Left lobe of liver (tissue), 2 donors: Measurements from ENCODE around the gene CLEC4G. TPM values are rescaled to one million over a fixed set of nuclear protein-coding genes. Genes with fewer than 3 reads are reported as not detected.
"Not testable (repeated sequence)": the region's sequence is repeated elsewhere in the genome, so short reads cannot be mapped to it uniquely, and the experiment has no call there.

Experiments
- ATAC-seq: fragments of 200-7000 bp; cut with Tn5 transposase; one replicate; pipeline ENCODE4 v1.9.1; 2020; ENCODE audit warnings: mild to moderate bottlenecking, moderate library complexity
- DNase-seq: peaks from one replicate; pipeline ENCODE4 v3.0.0-alpha.2; 2020; ENCODE audit warnings: low spot score
- total RNA-seq: library from RNA; stranded (reverse); gene quantifications from one replicate; pipeline ENCODE4 v1.2.1, GENCODE V29; 2021
- donor health status: DM: no; HTN: no; CAD: no; lungs with moderate emphysema.
- donor health status: DM: no; HTN: yes; CAD: no.

The CLEC4G gene, protein sequence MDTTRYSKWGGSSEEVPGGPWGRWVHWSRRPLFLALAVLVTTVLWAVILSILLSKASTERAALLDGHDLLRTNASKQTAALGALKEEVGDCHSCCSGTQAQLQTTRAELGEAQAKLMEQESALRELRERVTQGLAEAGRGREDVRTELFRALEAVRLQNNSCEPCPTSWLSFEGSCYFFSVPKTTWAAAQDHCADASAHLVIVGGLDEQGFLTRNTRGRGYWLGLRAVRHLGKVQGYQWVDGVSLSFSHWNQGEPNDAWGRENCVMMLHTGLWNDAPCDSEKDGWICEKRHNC
- 34.3 TPM for total RNA-seq

DNA sequence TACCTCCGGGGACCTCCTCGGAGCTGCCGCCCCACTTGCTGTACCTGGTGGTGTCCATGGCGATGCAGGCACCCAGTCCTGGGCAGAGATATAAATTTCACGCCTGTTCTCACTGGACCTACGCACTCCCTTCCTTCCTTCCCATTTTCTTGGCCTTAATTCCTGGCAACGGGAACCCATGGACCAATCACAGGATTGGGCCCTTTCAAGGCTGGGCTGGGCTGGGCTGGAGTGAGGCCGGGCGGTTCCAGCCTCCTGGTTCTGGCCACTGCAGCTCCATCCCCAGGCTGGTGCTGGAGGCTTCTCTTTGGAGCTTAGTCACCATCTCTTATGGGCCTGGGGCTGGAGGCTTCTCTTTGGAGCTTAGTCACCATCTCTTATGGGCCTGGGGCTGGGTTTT, at the start of gene CLEC4G:
TSS of gene CLEC4G (minus strand) at position 66 of the 400 bp plus-strand sequence. CDS start at position 58, 8 bp downstream.
- ATAC-seq (peak; percentile 60), DNase-seq (no peak)

DNA sequence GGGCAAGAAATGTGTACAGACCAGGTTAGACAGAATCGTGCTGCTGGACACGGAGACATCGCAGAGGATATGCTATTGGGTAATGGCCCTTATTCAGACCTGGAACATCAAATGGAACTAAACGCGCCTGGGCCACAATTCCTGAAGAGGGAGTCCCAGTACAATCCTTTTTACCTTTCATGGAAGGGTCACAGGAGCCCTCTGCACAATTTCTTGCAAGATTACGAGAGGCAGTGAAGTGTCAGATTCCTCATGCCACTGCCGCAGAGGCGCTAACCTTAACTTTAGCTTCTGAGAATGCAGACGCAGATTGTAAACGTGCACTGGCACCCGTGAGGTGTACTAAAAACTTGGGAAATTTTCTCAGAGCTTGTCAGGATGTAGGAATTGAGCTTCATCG, 49.2 kb upstream of the CLEC4G start:
- no peak for ATAC-seq
- no peak for DNase-seq

DNA sequence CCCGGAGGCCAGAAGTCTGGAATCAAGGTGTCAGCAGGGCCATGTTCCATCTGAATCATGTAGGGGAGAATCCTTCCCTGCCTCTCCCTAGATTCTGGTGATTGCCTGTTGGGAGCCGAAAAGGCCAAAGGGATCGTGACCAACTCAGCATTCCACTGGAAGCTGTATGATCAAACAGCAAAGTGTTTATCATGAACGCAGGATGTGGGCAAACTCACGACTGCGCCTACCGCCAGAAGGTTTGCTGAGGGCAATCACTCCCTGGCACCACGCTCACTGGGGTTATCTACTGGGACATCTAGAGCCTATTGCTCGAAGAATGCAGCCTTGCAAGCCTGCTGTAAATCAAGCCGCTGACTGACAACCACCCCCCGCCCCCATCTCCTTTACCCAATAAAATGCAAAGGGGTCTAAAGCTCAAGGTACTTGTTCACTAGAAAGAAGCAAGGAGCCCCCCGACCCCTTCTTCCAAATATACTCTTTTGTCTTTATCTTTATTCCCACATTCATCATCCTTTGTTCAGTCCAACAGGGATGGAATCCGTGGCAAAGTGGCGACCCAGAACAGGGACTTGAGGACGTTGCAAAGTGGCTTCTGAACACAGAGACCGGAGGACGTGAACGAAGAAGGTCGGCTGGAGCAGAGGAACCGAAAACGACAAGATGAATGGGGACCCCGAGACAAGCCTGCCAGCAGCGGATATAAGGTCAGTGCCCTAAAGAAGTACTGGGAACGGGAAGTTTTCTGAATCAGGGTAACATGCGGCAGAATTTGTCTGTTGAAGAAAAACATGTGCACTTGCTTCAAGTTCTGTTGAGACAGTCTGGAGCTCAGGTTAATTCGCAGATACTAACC, 47.9 kb upstream of the CLEC4G start:
- DNase-seq (no peak), ATAC-seq (no peak)

DNA sequence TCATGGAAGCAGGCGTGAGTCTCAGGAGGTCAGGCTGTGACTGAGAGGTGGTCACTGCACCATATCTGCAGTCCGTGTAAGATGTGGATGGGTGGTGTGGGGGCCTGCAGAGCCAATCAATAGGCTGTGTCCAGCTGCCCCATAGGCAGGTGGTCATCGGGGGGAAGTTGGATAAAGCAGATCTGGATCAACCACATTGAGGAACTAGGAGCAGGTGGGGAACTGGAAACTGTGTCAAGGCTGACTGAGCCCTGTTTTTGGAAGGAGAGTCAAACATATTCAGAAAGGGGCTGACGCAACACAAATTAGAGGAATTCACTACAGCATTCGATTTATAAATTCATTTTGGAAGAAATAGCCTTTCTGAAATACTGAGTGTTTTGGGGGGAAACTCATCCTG, 46.2 kb upstream of the CLEC4G start:
- peak; percentile 27 for ATAC-seq
- DNase-seq: no peak

DNA sequence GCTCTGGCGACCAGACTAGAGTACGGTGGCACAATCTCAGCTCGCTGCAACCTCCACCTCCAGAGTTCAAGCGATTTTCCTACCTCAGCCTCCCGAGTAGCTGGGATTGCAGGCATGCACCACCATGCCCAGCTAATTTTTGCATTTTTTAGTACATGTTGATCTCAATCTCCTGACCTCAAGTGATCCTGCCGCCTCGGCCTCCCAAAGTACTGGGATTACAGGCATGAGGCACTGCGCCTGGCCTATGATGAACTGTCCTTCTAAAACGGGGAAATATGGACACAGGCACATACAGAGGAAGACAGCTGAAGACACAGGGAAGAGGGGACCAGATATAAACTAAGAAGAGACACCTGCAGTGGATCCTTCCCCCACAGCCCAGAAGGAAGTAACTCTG, 43.9 kb upstream of the CLEC4G start:
- no peak for ATAC-seq
- DNase-seq: no peak

DNA sequence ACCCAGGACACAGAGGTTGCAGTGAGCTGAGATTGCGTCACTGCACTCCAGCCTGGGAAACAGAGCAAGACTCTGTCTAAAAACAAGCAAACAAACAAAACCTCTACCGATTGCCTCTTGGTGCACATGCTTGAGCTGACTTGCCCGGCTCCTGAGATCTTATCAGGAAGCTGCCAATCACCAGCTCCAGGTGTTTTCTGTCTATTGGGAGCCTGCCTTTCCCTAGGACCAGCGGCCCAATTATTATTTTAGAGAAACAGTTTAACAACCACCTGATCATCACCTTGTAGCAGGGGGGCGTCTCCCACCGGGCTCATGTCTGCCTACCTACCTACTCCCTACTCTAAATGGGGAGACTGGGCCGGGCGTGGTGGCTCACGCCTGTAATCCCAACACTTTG, 41.9 kb upstream of the CLEC4G start:
- ATAC-seq (no peak), DNase-seq (no peak)

DNA sequence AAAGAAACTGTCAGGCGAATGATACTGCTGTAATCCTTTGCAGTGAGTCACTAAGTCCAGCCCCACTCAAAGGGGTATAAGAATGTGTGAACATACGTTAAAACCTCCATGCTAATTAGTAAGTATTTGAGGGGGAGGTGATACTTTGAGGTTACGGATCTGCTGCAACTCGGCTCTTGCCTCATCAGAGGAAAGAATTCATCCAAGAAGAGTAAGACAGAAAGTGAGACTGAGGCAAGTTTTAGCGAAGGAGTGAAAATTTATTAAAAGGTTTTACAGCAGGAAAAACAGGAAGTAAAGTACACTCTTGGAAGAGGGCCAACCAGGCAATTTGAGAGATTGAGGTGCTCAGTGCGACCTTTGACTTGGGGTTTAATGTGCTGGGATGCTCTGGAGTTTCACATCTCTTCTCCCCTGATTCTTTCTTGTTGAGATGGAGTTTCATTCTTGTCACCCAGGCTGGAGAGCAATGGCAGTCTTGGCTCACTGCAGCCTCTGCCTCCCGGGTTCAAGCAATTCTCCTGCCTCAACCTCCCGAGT, 40.9 kb upstream of the CLEC4G start:
- DNase-seq: no peak
- ATAC-seq: no peak

DNA sequence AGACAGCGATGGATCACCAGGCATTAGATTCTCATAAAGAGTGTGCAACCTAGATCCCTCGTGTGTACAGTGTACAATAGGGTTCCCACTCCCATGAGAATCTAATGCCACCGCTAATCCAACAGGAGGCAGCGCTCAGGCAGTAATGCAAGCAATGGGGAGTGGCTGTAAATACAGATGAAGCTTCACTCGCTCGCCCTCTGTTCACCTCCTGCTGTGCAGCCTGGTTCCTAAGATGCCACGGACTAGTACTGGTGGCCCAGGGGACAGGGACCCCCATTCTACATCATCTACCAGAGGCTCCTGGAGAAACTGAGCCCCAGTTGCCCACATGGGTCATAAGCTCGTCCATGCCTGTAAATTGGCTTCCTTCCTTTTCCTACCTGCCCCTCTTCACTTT, 39.2 kb upstream of the CLEC4G start:
- DNase-seq (no peak), ATAC-seq (no peak)

DNA sequence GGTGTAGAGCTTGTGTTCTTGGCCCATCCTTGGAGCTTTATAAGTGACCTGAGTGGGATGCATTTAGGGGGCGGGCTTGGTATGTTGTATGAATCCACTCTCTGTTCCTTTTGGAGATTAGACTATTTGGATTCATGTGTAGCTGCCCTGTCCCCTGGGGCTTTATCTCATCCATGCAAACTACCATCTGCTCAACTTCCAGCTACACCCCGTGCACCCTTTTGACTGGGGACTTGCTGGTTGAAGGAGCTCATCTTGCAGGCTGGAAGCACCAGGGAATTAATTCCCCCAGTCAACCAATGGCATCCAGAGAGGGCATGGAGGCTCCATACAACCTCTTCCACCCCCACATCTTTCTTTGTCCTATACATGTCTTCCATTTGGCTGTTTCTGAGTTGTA, 37.3 kb upstream of the CLEC4G start:
- DNase-seq: no peak

DNA sequence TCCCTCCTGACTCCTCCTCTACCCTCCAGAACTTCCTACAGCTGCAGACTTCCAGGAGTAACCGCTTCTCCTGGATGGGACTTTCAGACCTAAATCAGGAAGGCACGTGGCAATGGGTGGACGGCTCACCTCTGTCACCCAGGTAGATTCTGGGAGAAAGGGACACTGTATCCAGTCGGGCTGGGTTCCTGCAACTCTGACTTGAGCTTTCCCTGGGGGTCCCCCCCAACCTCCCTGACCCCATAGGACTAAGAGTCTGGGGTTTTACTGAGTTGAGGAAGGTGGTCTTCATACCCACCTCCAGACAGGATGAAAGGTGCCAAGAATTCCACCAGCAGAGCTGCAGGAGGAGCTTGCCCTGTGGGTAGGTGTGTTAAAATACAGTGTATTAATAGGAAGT, 35.6 kb upstream of the CLEC4G start:
- DNase-seq (no peak), ATAC-seq (no peak)

More for the DNA sequence above, 37.3 kb upstream of the CLEC4G start:
- ATAC-seq: no peak

DNA sequence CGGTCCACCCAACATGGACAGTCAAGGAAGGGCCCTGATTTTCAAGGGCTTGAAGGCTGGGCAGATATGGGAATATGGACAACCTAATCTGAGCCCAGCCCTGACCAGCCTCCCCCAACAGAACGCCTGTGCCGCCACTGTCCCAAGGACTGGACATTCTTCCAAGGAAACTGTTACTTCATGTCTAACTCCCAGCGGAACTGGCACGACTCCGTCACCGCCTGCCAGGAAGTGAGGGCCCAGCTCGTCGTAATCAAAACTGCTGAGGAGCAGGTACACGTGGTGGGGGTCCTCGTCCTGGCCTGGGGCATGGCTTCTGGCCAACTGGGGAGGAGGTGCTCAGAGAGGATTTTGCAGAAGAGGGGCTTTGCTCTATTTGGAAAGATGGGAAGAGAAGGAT, 34.6 kb upstream of the CLEC4G start:
- ATAC-seq (no peak), DNase-seq (no peak)

DNA sequence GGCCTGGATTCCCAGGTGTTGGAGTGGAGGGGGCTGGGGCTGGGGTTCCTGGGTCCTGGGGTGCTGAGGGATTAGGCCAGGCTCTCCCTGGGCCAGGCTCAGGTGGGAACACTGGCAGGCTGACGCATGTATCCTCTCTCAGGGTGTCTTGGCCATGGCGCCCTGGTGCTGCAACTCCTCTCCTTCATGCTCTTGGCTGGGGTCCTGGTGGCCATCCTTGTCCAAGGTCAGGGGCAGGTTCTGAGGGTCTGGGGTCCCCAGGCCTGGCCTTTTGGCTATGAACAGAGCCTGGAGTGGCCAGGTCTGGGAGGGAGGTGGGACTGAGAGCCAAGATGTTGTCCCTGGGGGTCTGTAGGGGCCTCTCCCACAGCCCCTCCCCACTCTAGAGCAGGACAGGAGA, 33.1 kb upstream of the CLEC4G start:
- not testable (repeated sequence) for DNase-seq, ATAC-seq

DNA sequence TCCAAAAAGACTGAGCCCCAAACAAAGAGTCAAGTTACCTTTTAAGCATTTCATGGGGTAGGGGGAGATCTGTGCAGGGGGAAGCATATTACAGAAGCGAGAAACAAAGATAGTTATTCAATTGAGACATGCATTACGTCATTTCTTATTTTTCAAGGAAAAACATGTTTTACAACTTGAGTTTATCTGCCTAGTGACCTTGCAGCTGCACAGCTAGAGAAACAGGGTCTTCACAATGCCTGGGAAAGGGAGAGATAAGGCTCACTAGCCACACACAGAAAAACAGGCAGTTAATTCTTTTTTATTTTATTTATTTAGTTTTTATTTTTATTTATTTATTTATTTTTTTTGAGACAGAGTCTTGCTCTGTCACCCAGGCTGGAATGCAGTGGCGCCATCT, 32.2 kb upstream of the CLEC4G start:
- not testable (repeated sequence) for ATAC-seq, DNase-seq

DNA sequence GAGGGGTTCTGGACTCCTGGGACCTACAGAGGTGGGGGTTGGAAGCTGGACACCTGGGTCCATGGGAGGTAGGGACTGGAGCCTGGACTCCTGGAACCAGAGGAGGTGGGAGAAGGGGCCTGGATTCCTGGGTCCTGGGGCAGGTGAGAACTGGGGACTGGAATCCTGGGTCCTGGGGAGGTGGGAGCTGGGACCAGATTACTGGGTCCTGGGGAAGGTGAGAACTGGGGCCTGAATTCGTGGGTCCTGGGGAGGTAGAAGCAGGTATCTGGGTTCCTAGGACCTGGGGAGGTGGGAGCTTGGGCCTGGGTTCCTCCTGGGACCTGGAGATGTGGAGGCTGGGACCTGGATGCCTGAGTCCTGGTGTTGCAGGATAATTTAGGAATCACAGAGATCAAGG, 31.8 kb upstream of the CLEC4G start:
- ATAC-seq: no peak
- no peak for DNase-seq

DNA sequence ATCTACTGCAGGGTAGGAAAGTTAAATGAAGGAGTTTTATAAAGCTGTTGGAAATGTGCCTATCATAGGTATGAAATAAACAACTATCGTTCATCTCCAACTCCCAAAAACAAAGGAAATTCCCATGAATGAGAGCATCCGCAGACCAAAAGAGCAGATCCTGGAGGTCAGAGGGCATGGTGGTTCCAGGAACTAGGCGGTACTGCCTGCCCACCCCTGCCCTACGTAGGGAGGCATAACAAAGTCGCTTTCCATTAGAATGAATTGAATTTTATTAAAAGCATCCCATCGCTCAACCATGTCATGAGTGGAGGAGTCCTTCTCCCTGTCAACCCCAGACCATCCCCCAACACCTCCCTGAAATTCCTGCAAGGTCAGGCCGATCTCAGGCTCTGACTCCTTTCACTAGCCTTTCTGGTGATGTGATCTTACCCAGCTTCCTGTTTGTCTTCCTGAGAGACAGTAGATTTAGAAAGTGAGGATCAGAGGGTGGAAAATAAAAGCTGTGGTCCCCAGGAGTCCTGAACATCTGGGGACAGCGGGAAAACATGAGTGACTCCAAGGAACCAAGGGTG, 30.9 kb upstream of the CLEC4G start, which contains the start of gene CLEC4M:
TSS of gene CLEC4M (plus strand) at position 525 of the 575 bp plus-strand sequence. CDS start at position 549, 24 bp downstream.
- peak; percentile 37 for ATAC-seq
- no peak for DNase-seq

DNA sequence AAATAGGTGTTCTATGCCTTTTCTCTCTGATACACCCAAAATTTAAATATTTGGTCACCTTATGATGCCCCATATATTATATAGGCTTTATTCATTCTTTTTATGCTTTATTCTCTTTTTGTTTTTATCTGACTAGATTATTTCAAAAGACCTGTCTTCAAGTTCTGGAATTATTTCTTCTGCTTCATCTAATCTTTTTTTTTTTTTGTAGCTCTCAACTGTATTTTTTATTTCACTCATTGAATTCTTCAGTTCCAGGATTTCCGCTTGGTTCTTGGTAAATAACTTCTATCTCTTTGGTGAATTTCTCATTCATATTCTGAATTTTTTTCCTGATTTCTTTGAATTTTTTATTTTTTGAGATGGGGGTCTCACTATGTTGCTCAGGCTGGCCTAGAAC, 27.2 kb upstream of the CLEC4G start:
- no peak for ATAC-seq
- DNase-seq: no peak

DNA sequence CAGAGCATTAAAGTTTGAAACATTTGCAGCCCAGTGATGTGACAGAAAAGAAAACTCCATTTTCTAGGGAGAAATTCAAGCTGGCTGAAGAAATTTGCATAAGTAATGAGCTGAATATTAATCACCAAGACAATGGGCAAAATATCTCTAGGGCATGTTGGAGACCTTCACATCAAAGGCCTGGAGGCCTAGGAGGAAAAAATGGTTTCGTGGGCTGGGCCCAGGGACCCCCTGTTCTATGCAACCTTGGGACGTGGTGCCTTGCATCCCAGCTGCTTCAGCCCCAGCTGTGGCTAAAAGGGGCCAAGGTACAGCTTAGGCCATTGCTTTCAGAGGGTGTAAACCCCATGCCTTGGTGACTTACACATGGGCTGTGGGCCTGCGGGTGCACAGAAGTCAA, 25.4 kb upstream of the CLEC4G start:
- DNase-seq: no peak
- ATAC-seq: no peak

DNA sequence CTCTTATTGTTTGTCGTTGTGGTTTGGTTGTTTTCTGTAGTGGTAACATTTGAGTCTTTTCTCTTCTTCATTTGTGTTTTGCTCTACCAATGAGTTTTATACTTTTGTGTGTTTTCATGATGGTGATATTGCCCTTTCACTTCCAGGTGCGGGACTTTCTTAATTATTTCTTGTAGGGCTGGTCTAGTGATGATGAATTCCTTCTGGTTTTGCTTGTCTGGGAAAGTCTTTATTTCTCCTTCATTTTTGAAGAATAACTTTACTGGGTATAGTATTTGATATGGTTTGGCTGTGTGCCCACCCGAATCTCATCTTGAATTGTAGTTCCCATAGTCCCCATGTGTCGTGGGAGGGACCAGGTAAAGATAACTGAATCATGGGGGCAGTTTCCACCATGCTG, 24.3 kb upstream of the CLEC4G start:
- no peak for DNase-seq
- no peak for ATAC-seq

DNA sequence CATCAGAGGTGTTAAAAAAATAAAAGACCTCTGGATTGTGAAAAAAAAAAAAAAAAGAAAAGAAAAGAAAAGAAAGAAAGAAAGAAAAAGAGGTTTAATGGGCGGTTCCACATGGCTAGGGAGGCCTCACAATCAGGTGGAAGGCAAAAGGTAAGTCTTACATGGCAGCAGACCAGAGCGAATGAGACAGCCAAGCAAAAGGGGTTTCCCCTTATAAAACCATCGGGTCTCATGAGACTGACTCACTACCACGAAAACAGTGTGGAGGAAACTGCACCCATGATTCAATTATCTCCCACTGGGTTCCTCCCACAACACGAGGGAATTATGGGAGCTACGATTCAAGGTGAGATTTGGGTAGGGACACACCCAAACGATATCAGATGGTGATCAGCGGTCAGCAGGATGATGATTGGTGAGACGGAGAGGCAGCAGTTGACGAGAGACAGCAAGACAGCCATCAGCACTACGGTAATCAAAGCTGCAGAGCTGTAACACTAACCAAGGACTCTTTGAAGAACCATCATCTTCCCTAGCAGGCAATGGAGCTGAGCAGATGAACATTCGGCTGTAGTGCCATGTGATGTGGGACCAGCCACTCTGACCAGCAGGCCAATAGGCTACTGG, 19.4 kb upstream of the CLEC4G start:
- ATAC-seq: no peak
- no peak for DNase-seq

DNA sequence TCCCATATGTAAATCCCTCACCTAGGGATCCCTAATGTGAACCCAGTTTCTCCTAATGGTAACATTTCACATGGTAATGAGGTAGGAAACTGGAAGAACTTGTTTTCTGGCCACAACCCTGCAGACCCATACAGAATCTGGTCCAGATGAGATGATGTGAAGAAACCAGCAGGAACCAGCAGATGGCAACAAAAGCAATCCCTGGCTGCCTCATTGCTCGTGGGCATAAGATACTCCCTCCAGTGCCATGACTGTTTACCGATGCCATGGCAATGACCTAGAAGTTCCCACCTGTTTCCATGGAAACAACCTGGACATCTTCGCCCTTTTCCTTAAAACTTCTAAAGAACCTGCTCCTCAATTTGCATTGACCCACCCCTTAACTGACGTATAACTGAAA, 16.8 kb upstream of the CLEC4G start:
- no peak for ATAC-seq
- no peak for DNase-seq

DNA sequence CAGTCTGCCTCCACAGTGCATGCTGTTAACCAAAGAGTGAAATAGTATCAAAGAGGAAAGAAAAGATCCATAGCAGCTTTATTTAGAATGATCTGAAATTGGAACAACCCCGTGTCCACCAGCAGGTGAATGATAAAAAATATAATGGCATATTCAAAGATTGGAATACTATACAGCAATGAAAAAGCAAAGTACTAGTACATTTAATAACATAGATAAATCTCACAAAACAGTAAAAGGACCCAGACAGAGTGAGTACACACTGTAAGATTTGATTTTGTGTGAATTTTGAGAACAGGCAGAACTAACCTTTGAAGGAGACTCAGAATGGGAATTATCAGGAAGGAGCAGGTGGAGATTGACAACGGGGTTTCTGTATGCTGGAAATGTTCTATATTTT, 16.3 kb upstream of the CLEC4G start:
- no peak for ATAC-seq
- DNase-seq: no peak
